HG03575 (cell line): Measurements from ENCODE around the gene MTA3.

Source experiments
- ATAC-seq: cut with Tn5 transposase; IDR thresholded peaks from one replicate; pipeline ENCODE4 v1.9.1; 2021; ENCODE audit not compliant: unreplicated experiment, insufficient number of reproducible peaks, low FRiP score; ENCODE audit errors: extremely low read depth

Gene MTA3

DNA sequence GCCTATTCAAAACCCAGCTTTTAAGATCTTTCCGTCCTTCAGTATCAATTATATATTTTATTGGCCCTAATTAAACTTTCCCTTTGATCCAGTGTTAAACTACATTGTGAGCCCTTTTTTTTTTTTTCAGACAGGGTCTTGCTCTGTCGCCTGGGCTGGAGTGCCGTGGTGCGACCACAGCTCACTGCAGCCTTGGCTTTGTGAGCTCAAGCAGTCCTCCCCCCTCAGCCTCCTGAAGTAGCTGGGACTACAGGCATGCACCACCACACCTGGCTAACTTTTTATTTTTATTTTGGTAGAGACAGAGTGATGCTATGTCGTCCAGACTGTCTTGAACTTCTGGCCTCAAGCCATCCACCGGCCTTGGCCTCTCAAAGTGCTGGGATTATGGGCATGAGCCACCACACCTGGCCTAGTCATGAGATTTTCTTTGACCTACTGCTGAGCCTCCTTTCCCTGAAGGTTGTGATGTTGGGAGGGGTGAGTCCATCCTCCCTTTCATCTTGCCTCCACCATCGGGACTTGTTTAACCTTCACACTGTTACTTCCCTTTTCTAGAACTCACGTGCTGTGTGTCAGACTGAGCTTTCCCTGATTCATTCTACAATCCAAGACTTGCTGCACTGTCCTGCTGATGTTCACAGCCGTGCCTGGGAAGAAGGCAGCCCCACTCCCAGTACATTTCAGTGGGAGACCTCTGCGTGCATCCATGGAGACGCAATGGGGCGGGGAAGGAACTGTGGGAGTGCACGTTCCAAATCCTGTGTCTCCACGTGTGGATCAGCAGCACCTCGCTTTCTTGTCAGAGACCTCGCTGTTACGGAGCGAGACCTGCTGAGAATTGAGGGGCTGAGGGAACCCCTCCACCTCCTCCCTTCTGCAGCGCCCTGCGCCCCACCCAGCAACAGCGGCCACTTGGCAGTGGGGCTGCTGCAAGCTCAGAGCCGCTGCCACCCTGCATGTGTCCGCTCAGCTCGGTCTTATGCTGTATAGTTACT lies 184.7 kb downstream of the MTA3 start:
- no peak for ATAC-seq

DNA sequence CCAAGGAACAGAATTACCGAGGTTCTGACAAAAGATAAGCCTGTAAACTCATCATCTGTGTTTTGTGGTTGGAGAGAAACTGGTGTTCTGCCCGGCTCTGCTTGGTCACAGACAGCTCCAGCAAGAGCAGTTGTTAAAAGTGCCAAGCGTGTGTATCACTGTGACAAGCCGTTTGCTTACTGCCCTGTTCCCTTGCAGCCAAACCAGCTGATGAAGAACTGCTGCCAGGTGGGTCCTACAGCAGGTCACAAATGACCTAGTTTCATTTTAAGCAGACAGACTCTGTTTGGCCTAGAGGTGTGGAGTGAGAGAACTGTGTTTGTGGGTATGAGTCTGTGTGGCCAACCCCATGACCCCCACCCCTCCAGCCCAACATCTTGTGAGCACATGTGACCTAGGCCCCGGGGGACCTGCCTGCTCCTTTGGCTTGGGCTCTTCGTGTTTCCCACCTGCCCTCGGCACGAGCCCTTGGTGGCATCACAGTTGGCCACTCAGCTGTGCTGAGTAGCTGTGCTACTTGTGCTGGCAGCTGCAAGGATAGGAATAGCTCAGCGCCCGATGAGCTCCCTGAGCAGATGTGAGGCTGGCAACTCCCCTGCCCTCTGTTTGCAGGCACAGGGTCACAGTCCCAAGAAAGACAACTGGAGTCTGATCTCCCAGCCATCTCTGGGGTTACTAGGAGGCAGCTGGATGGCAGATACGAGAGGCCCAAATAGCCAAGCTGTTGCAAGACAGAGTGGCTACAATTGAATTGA lies 185.8 kb downstream of the MTA3 start:
- no peak for ATAC-seq

DNA sequence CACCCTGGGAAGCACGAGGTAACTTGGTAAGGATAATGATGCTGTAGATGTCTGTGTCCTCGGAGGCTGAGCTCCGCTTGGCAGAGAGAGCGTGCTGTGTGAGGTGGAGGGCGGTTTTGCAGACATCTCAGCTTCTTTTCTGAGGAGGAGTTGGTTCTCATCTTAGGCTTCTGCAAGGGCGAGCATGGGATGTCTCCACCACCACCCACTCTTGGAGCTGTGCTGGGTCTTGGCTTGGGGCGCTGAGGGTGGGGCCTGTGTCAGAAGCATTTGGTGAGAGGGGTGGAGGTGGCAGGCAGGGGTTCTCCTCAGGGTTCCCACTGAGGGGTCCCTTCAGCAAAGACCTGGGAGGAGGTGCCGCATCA lies 186.3 kb downstream of the MTA3 start:
- no peak for ATAC-seq

DNA sequence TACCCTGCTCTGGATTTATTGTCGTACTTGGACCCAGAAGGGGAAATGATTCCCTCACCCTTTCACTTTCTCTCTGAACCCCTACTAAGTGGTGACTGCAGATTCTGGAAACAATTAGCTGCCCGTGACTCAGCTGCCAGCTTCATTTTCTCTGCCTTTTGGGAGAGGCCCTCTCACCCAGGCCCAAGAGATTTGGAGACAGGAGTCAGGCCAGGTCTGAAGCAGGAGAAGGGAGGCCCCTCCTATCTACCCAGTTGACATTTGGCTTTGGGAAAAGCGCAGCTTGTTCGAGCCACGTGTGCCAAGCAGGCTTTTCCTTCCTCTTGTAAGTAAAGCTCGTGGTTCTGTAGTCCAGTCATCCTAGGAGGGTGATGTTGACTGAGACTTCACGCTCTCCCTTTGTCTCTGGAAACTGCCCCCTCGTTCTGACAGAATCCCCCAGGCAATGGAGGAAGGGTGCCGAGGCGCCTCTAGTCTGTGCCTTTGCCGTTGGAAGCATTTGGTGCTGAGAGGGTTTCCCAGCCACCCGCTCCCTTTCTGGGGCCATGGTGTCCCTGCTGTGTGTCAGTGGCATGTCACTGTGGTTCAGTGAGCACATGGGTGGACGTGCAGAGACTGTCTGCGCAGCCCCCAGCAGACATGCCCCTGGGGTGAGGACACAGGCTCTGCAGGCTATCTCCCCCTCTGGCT lies 186.9 kb downstream of the MTA3 start:
- no peak for ATAC-seq

DNA sequence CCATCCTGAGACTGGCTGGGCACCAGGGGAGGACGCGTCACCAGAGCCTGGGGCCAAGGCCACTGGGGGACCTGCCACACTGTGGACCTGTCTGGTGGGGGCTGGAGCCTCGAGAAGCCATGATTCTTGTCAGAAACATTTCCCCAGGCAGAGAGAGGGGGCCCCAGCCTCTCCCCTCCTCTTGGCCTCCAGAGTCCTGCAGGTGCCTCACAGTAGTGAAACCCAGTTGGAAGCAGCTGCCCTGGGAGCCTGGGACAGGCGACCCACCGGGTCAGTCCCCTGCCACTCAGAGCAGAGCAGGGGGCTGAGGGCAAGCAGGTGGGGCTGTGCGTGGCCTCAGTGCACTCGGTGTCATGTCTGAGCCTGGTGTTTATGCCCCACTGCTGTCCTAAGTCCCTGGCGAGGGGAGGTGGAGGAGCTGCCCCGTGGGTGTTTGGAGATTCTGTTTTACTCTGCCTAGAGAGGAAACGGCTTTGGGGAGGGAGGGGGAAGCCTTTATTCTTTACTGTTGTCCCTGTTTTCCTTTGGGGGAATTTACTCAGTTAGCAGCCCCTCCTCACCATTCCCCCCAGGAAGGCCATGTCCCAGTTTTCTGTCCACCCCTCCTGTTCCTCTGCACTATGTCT lies 187.8 kb downstream of the MTA3 start:
- ATAC-seq = no peak

DNA sequence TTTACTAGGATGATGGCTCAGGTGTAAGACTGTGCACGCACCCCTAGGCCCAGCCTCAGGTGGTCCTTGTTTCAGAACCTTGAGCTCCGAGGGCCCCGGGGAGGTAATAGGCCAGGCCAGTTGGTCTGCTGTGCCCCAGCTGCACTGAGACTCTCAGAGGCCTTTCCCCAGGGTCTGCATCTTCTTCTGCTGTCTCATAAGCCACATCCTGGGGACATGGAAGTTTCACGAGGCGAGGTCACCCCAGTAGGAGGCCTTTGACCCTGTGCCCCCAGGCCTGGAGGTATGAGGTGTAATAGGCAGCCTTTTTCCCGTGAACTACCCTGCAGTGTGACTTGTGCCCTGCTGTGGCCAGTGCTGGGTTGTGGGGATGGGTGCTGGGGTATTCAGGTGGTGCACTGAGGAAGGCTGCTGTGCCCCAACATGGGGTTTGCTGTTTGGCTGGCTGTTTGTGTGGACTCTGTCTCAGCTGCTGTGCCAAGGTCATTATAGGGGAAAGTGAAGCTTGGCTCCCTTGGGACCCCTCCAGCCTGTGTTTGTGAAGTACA lies 188.6 kb downstream of the MTA3 start:
- ATAC-seq = no peak

DNA sequence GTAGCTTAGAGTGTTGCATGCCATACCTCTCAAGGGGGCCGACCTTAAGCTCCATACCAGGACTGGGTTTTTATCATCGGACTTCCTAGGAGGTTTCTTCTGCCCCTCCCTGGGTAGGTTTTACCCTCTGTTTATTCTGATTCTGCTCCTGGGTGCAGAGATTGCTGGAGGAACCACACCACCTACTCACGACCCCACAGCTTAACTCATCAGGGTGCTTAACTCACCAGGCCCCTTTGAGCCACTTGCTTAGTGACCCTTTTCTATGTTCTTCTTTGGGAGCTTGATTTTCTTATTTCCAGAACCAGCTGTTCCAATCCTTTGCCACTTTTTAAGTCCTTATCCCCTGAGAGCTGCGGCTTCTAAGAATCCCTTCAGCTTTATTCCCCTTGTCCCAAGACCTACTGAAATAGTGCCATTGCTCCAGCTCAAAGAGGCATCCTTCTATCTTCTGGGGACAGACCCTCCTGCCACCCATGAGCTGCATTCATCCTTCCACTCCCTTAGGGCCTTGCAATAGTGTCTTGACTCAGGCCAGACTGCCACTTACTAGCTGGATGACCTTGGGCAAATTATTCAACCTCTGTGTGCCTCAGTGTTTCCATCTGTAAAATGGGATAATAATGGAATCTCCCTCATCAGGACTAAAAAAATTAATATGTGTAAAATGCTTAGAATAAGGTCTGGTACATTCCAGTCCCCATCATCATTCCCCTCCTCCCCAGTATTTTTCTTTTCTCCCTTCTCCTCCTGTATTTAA lies 189.7 kb downstream of the MTA3 start:
- ATAC-seq = no peak

DNA sequence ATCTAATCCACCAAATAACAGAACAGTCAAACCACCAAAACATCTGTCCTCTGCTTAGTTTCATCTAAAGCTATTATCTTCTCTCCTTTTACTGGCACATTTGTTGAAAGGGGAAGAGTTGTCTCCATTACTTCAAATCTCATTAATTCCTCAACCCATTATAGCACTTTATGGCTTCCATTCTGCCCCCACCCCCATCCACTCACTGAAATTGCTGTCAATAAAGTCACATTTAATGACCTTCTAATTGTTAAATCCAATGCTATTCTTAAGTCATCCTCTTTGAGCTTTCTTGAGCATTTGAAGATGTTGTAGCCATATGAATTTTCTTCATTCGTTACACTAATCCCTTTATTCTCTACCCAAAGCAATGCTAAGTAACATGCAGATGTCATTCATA lies 190.3 kb downstream of the MTA3 start:
- no peak for ATAC-seq

DNA sequence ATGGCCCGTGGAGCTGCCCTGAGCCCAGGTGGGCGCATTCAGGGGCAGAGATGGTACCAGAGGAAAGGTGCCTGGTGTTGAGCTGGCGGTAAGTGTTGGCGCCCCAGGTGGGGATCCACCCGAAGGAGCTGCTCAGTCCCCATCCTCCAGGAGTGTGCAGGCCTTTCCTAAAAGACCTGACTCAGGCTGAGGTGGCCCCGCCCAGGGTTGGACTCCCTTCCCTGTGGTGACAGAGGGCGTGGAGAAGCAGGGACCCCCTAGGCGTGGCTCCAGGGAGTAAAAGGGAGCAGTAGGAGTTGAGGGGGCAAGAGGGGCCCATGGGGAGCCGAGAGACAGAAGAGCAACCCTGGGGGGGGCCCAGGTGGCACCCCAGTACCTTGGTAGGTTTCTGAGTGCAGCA lies 193.1 kb downstream of the MTA3 start:
- no peak for ATAC-seq

DNA sequence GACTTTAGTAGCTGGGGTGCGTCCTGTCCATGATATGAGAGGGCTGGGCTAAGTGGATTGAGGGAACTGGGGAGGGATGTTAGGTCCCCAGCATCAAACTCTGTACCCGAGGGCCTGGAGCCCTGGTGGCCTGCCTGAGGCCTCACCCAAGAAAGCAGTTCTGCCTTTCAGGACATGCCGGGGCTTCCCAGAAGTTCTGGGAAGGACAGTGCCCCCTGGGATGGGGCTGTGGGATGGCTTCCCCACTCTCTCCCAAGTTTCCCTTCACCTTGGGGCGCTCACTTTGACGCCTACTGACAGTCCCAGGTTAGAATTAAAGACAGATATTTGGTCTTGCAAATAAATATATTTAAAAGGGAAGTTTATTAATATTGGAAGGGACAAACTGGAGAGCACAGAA lies 193.7 kb downstream of the MTA3 start:
- no peak for ATAC-seq

DNA sequence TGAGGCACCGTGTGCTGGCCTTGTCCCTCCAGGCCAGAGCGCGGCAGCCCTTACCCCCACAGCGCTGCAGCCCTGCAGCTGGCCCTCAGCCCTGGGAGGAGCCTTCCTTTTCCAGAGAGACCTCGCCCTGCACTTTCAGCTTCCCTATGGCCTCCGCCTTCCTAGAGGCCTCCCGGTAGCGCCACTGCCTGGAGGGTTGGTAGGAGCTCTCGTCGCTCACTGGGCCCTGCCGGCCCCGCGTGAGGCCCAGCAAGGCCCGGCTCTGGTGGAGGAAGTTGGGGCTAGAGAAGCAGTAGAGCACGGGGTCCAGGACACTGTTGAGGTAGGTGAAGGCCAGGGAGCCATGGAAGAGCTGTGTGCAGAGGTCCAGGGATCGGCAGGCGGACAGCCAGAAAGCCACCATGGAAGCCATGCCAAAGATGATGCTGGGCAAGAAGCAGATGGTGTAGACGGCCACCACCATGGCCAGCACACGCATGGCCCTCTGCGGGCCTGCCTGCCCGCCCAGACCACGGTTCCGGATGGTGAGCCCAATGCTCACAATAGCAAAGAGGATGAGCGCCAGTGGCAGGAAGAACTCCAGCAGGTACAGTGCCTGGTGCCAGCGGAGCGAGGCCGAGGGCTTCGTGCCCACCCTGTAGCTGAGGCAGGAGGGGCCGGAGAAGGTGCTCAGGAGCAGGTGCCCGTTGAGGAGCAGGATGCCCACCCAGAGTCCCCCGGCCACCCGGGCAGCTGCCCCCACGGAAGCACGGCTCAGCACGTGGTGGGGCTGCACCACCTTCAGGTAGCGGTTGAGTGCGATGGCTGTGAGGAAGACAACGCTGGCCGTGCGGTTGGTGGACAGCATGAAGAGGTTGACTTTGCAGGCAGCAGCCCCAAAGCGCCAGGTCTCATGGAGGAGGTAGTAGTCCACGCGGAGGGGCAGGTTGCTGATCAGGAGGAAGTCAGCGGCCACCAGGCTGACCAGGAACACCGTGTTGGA lies 194.7 kb downstream of the MTA3 start:
- no peak for ATAC-seq

DNA sequence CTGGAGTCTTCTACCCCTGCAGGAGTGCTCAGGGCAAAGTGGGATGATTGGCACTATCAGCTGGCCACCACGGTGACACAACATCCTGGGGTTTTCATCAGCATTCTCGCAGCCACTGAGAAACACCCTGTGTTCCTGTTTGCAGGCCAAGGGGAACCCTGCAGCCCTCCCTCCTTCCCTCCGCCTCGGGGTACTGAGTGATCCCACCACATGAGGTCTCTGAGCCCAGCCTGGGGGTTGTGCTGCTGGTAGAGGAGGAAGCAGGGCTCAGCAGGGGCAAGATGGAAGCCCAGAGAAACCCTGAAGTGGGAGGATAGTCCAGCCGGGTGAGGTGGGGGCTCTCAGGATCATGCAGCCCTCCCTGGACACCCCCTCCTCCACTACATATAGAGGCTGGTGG lies 195.7 kb downstream of the MTA3 start, which contains the start of gene OXER1:
Gene OXER1 (minus strand): TSS at position 40 of the 400 bp plus-strand sequence. CDS start 73 bp downstream, outside the sequence.
- ATAC-seq = no peak

DNA sequence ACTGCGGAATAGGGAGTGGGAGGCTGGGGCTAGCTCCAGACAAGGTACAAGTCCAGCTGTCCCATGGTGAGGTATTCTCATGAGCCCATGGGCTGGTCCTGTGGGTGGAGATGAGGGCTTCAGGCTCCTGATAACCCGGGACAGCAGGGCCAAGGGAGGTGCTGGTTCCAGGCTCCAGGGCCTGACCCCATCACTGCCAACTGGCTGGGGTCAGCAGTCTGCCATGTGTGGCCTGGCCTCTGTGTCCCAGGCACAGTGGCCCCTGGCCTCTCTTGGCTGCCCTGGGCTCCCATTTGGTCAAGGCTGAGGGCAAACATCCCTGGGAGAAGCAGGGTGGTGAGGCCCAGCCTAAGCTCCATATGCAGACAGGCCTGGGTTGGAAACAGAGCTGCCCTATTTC lies 196.5 kb downstream of the MTA3 start:
- no peak for ATAC-seq

DNA sequence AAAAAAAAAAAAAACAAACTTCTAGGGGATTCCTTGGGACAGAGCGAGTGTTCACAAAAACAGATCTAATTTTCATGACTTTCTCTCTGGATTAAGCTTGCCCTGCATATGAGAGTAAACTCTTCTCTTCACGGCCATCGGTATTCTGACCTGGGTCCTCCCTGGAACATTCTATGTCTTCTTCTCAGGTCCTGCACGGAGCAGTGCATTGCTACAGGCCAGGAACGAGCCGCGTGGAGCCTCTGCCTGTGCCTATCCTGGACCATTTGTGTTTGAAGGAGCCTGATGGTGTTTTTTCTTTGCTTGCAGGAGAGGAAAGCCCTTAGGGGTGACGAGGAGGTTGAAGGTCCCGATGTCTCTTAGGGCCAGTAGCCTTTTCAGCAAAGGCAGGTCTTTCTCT lies 197.3 kb downstream of the MTA3 start:
- ATAC-seq = no peak

DNA sequence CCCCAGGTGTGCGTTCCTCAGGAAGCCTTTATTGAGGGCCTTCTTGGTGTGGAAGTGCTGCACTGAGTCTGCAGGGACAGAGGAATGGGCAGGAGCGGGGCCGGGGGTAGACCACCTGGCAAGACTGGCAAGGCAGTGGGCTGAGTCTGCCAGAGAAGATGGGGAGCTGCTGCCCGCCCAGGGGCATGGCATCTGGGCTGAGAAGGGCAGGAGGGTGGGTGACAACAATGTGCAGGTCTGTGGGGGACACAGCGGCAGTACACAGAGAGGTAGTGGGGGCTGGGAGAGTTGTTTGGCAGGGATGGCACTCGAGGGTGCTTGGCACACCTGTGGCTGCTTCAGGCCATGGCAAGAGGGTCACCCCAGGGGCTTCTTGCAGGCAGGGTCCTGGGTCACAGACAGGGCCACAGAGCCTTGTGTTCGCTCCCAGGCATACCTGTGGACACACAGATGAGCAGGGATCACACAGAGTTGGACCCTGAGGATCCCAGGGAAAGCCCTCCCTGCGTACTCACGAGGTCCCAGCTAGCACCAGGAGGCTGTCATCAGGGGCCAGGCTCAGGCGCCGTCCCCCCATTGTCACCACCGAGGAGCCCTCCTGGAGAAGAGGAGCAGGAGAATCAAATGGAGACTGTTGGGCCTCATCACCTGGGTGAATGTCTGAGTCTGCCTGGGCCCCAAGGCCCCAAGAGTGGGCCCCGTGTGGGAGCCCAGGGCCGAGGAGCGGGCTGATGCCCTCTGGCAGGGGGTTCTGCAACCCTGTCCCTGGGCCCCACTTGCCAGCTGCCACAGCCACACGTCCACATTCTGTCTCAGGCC lies 198.9 kb downstream of the MTA3 start:
- ATAC-seq = no peak
